IMR-90 (cell line): ENCODE measurements around the gene PTGS2. TPM values are rescaled to one million over a fixed set of nuclear protein-coding genes. Genes with fewer than 3 reads are reported as not detected.
"Not testable (repeated sequence)": the region's sequence is repeated elsewhere in the genome, so short reads cannot be mapped to it uniquely, and the experiment has no call there.

Experiments used
- ATAC-seq: fragments of 200-7000 bp; cut with Tn5 transposase; 2 replicates; pipeline ENCODE4 v1.9.1; 2020; ENCODE audit warnings: low read depth, mild to moderate bottlenecking, moderate library complexity
- BruUV-seq: library from RNA; stranded (reverse); fragments of 400-500 nt; replicated peaks from 2 replicates; lab custom pipeline; 2021; lab: Mats Ljungman, UMichigan
- CTCF ChIA-PET: fragments of 300-600 bp; formaldehyde crosslinking; extraction: SDS; loops from one replicate; lab custom pipeline; 2021; ENCODE audit warnings: antibody characterized with exemption; lab: Yijun Ruan, JAX
- POLR2A ChIA-PET: fragments of 300-600 bp; sonication (Branson Sonifier 250); formaldehyde crosslinking; loops from one replicate; lab custom pipeline; 2022; ENCODE audit warnings: antibody characterized with exemption; ENCODE audit not compliant: unreplicated experiment; lab: Charles Lee
- DNase-seq: peaks from one replicate; pipeline ENCODE4 v3.0.0; 2013
- H2AFZ ChIP-seq: replicated peaks from 2 replicates; pipeline ENCODE3; 2013; ENCODE audit warnings: low read length, mild to moderate bottlenecking; ENCODE audit not compliant: poor library complexity
- H2AK5ac ChIP-seq: 2 replicates; pipeline ENCODE4 v1.6.1; 2013; ENCODE audit warnings: low read depth, low read length, inconsistent platforms
- H2AK9ac ChIP-seq: replicated peaks from 2 replicates; pipeline ENCODE3; 2013; ENCODE audit warnings: mild to moderate bottlenecking, low read depth, low read length, moderate library complexity; ENCODE audit not compliant: poor library complexity
- H2BK120ac ChIP-seq: 2 replicates; pipeline ENCODE4 v1.6.1; 2013; ENCODE audit warnings: low read depth, low read length, inconsistent platforms
- H2BK15ac ChIP-seq: 3 replicates; pipeline ENCODE4 v1.6.1; 2013; ENCODE audit warnings: low read depth, low read length, inconsistent platforms
- H2BK20ac ChIP-seq: 2 replicates; pipeline ENCODE4 v1.6.1; 2013; ENCODE audit warnings: low read depth, mild to moderate bottlenecking, inconsistent platforms, low read length, moderate library complexity
- H2BK5ac ChIP-seq: 2 replicates; pipeline ENCODE4 v1.6.1; 2013; ENCODE audit warnings: mild to moderate bottlenecking, low read depth, low read length, inconsistent platforms; ENCODE audit not compliant: poor library complexity, severe bottlenecking
- H3K14ac ChIP-seq: replicated peaks from 2 replicates; pipeline ENCODE4 v1.6.1; 2013; ENCODE audit warnings: low read depth, low read length, inconsistent platforms
- H3K18ac ChIP-seq: 2 replicates; pipeline ENCODE4 v1.6.1; 2013; ENCODE audit warnings: low read depth, low read length, control low read depth
- H3K23ac ChIP-seq: 2 replicates; pipeline ENCODE4 v1.6.1; 2013; ENCODE audit warnings: low read depth, low read length, inconsistent platforms
- H3K27ac ChIP-seq: 2 replicates; pipeline ENCODE4 v1.5.1; 2013; ENCODE audit warnings: mild to moderate bottlenecking, control low read depth, low read length; ENCODE audit not compliant: insufficient read depth
- H3K27me3 ChIP-seq: 2 replicates; pipeline ENCODE4 v1.6.1; 2013; ENCODE audit warnings: low read length; ENCODE audit not compliant: control insufficient read depth, insufficient read depth
- H3K36me3 ChIP-seq: 2 replicates; pipeline ENCODE4 v1.6.1; 2013; ENCODE audit warnings: low read length, mixed read lengths; ENCODE audit not compliant: control insufficient read depth, insufficient read depth
- H3K4ac ChIP-seq: 2 replicates; pipeline ENCODE4 v1.6.1; 2013; ENCODE audit warnings: low read depth, low read length, inconsistent platforms
- H3K4me1 ChIP-seq: 2 replicates; pipeline ENCODE4 v1.6.1; 2013; ENCODE audit warnings: low read length, mixed read lengths; ENCODE audit not compliant: control insufficient read depth, insufficient read depth
- H3K4me2 ChIP-seq: 2 replicates; pipeline ENCODE4 v1.6.1; 2013; ENCODE audit warnings: low read depth, mild to moderate bottlenecking, control low read depth, low read length, moderate library complexity
- H3K4me3 ChIP-seq: 2 replicates; pipeline ENCODE4 v1.5.1; 2013; ENCODE audit warnings: low read depth, mild to moderate bottlenecking, control low read depth, low read length, moderate library complexity; ENCODE audit not compliant: insufficient read depth
- H3K56ac ChIP-seq: 2 replicates; pipeline ENCODE4 v1.6.1; 2013; ENCODE audit warnings: low read length, inconsistent platforms; ENCODE audit not compliant: insufficient read depth; ENCODE audit errors: extremely low read depth
- H3K79me1 ChIP-seq, 2 experiments: 2 replicates each; pipeline ENCODE4 v1.6.1; 2013; ENCODE audit warnings: low read length in 2 of 2, inconsistent platforms in 1 of 2, low read depth in 1 of 2
- H3K9ac ChIP-seq: 2 replicates; pipeline ENCODE4 v1.6.1; 2013; ENCODE audit warnings: low read depth, low read length, control low read depth
- H3K9me1 ChIP-seq: 2 replicates; pipeline ENCODE4 v1.6.1; 2013; ENCODE audit warnings: low read length, inconsistent platforms; ENCODE audit not compliant: insufficient read depth
- H3K9me3 ChIP-seq: 2 replicates; pipeline ENCODE4 v1.6.1; 2013; ENCODE audit warnings: low read length; ENCODE audit not compliant: control insufficient read depth, insufficient read depth
- H4K20me1 ChIP-seq: 2 replicates; pipeline ENCODE4 v1.6.1; 2013; ENCODE audit warnings: low read length, inconsistent platforms; ENCODE audit not compliant: insufficient read depth
- H4K5ac ChIP-seq: 2 replicates; pipeline ENCODE4 v1.6.1; 2013; ENCODE audit warnings: mild to moderate bottlenecking, low read depth, low read length, control low read depth
- H4K8ac ChIP-seq, 2 experiments: 2 replicates each; pipeline ENCODE4 v1.6.1; 2013; ENCODE audit warnings: low read depth in 2 of 2, low read length in 2 of 2, control low read depth in 1 of 2, inconsistent platforms in 1 of 2
- H4K91ac ChIP-seq: 2 replicates; pipeline ENCODE4 v1.6.1; 2013; ENCODE audit warnings: low read depth, low read length, inconsistent platforms; ENCODE audit not compliant: insufficient read depth
- CEBPB ChIP-seq: IDR thresholded peaks from 2 replicates; pipeline ENCODE4 v1.6.1; 2012; ENCODE audit warnings: low read depth, low read length, improper control_type of control experiment
- FOS ChIP-seq: fragments of 150-350 bp; IDR thresholded peaks from 2 replicates; pipeline ENCODE4 v1.6.1; 2016; ENCODE audit warnings: low read depth, low read length
- POLR2A ChIP-seq: IDR thresholded peaks from 2 replicates; pipeline ENCODE4 v1.6.1; 2012; ENCODE audit warnings: mild to moderate bottlenecking, low read depth, low read length
- WGBS, 2 experiments: methylation state at CpG; one replicate each; pipeline versions ENCODE4 v1.1.5 to v1.1.7; 2013; ENCODE audit warnings: missing lambda C conversion rate in 2 of 2; ENCODE audit not compliant: insufficient read length in 1 of 2; ENCODE audit errors: extremely low coverage in 2 of 2; 5-methylcytosine and 5-hydroxymethylcytosine counted together
- dilution Hi-C: fragments of 300-500 bp; cut with HindIII; formaldehyde crosslinking; loops from one replicate; pipeline ENCODE4 v1.14.3; 2018; ENCODE audit warnings: low sequenced_read_pairs; ENCODE audit not compliant: unreplicated experiment
- in situ Hi-C: fragments of 300-500 bp; cut with MboI; formaldehyde crosslinking; loops from 3 replicates; pipeline ENCODE4 v1.14.3; 2019; ENCODE audit warnings: low sequenced_read_pairs, inconsistent platforms, mixed read lengths
- intact Hi-C: fragments of 100-400 bp; cut with micrococcal nuclease; formaldehyde crosslinking; loops from 2 replicates; pipeline ENCODE4 v1.10.0; 2022
- polyA plus RNA-seq, 3 experiments: library from polyadenylated mRNA; depleted of rRNA; stranded (reverse); fragments of >200 nt; gene quantifications; 2 replicates each; pipeline ENCODE4 v1.2.3, GENCODE V29; 2012; ENCODE audit warnings: low replicate concordance in 1 of 3
- total RNA-seq: library from RNA; depleted of rRNA; stranded (reverse); fragments of >200 nt; gene quantifications from 2 replicates; pipeline ENCODE4 v1.2.3, GENCODE V29; 2012
- TF ChIP-seq, protein P1 (sequence below): conservative IDR thresholded peaks from 2 replicates; pipeline ENCODE4 v1.5.1; 2012; ENCODE audit warnings: mild to moderate bottlenecking, low read depth, low read length, improper control_type of control experiment

Gene PTGS2
- total and polyA plus RNA-seq, 2 of the 4 experiments (the other 2 are of a cell fraction) = 3.4 to 4.8 TPM

GRCh38 chr1:186643614-186644013 is 36.6 kb downstream of the PTGS2 start:
- no peak overlapping the region for H3K27ac ChIP-seq
- peak; percentile 35 for DNase-seq
- H3K9ac ChIP-seq = no peak overlapping the region
- H2BK120ac ChIP-seq = no peak overlapping the region
- intact Hi-C loops (no loop called here), dilution Hi-C loops (no loop called here), in situ Hi-C loops (no loop called here)
- H3K4me1 ChIP-seq = no peaks in the 10 kb centered on the region
- no peak overlapping the region for H3K4ac ChIP-seq
- no peaks in the 10 kb centered on the region for H3K79me1 ChIP-seq
- H2BK20ac ChIP-seq = no peak overlapping the region
- H2BK15ac ChIP-seq = no peak overlapping the region
- WGBS, 2 experiments = no CpG with 5 or more reads among the region's 2 CpGs
- no TSS peak for BruUV-seq
- no peak overlapping the region for H4K5ac ChIP-seq
- H3K14ac ChIP-seq = no peak overlapping the region
- H3K56ac ChIP-seq = no peak overlapping the region
- H3K18ac ChIP-seq = no peak overlapping the region
- no peak for ATAC-seq
- H4K20me1 ChIP-seq = no peaks in the 10 kb centered on the region
- no peaks in the 10 kb centered on the region for H3K27me3 ChIP-seq
- no peak overlapping the region for H2AFZ ChIP-seq
- no peak overlapping the region for H2AK5ac ChIP-seq
- CTCF ChIA-PET = no interaction called here
- TF ChIP-seq, protein P1, sequence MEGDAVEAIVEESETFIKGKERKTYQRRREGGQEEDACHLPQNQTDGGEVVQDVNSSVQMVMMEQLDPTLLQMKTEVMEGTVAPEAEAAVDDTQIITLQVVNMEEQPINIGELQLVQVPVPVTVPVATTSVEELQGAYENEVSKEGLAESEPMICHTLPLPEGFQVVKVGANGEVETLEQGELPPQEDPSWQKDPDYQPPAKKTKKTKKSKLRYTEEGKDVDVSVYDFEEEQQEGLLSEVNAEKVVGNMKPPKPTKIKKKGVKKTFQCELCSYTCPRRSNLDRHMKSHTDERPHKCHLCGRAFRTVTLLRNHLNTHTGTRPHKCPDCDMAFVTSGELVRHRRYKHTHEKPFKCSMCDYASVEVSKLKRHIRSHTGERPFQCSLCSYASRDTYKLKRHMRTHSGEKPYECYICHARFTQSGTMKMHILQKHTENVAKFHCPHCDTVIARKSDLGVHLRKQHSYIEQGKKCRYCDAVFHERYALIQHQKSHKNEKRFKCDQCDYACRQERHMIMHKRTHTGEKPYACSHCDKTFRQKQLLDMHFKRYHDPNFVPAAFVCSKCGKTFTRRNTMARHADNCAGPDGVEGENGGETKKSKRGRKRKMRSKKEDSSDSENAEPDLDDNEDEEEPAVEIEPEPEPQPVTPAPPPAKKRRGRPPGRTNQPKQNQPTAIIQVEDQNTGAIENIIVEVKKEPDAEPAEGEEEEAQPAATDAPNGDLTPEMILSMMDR = no peak
- TF ChIP-seq CEBPB (peak; percentile 70), POLR2A (no peak), FOS (peak; percentile 6; the same call in 1 of the 2 replicates)
- POLR2A ChIA-PET = no interaction called here
- no peak overlapping the region for H3K4me2 ChIP-seq
- H3K9me1 ChIP-seq = no peaks in the 10 kb centered on the region
- no peak overlapping the region for H2BK5ac ChIP-seq
- H3K4me3 ChIP-seq = no peak overlapping the region
- no peak overlapping the region for H2AK9ac ChIP-seq
- no peaks in the 10 kb centered on the region for H3K36me3 ChIP-seq
- H3K9me3 ChIP-seq = no peaks in the 10 kb centered on the region
- no peak overlapping the region for H4K8ac ChIP-seq
- no peak overlapping the region for H4K91ac ChIP-seq
- H3K23ac ChIP-seq = no peak overlapping the region

- H4K20me1 ChIP-seq, intact Hi-C loops, H2BK15ac ChIP-seq, H4K8ac ChIP-seq, H3K56ac ChIP-seq, H2AFZ ChIP-seq, H3K4me2 ChIP-seq, H2BK20ac ChIP-seq, H3K27ac ChIP-seq, H3K9me3 ChIP-seq, H2BK5ac ChIP-seq, H3K9ac ChIP-seq, H3K4ac ChIP-seq, DNase-seq, dilution Hi-C loops, BruUV-seq, H3K9me1 ChIP-seq, ATAC-seq, H3K4me1 ChIP-seq, H2AK5ac ChIP-seq, H2BK120ac ChIP-seq, H2AK9ac ChIP-seq, H3K27me3 ChIP-seq, H3K14ac ChIP-seq, H3K18ac ChIP-seq, H3K4me3 ChIP-seq, CTCF ChIA-PET, H3K23ac ChIP-seq, H4K91ac ChIP-seq, H4K5ac ChIP-seq, H3K36me3 ChIP-seq, in situ Hi-C loops, H3K79me1 ChIP-seq, POLR2A ChIA-PET: not testable (repeated sequence)
- WGBS, 2 experiments = no CpG with 5 or more reads among the region's 16 CpGs
Observed at GRCh38 chr1:186637567-186637966, 42.7 kb downstream of the PTGS2 start.
